Endodermal cell (in vitro differentiated cells): ENCODE data around the gene OLFM4. TPM values are rescaled to one million over a fixed set of nuclear protein-coding genes. Genes with fewer than 3 reads are reported as not detected.

ENCODE experiments used
- DNase-seq: peaks from one replicate; pipeline ENCODE4 v3.0.0-alpha.2; 2017
- H3K27ac ChIP-seq: 2 replicates; pipeline ENCODE4 v1.5.1; 2013; ENCODE audit warnings: mild to moderate bottlenecking, low read depth, low read length, moderate library complexity
- H3K27me3 ChIP-seq: 2 replicates; pipeline ENCODE4 v1.6.1; 2013; ENCODE audit warnings: mild to moderate bottlenecking, low read length, moderate library complexity; ENCODE audit not compliant: insufficient read depth, control insufficient read depth, poor library complexity, severe bottlenecking
- H3K36me3 ChIP-seq: 2 replicates; pipeline ENCODE4 v1.7.0; 2013; ENCODE audit warnings: mild to moderate bottlenecking, low read length, moderate library complexity; ENCODE audit not compliant: control insufficient read depth, insufficient read depth
- H3K4me1 ChIP-seq: one replicate; pipeline ENCODE4 v1.7.0; 2013; ENCODE audit warnings: low read length; ENCODE audit not compliant: control insufficient read depth, insufficient read depth
- H3K4me3 ChIP-seq: 2 replicates; pipeline ENCODE4 v1.5.1; 2013; ENCODE audit warnings: mild to moderate bottlenecking, low read length, moderate library complexity
- H3K9ac ChIP-seq: 2 replicates; pipeline ENCODE4 v1.6.1; 2013; ENCODE audit warnings: mild to moderate bottlenecking, low read length, moderate library complexity; ENCODE audit not compliant: poor library complexity, severe bottlenecking; ENCODE audit errors: extremely low read depth
- H3K9me3 ChIP-seq: 2 replicates; pipeline ENCODE4 v1.6.1; 2013; ENCODE audit warnings: mild to moderate bottlenecking, low read length, moderate library complexity; ENCODE audit not compliant: control insufficient read depth
- H3K27ac Mint-ChIP-seq: 2 replicates; pipeline ENCODE4 v1.8.0; 2020; ENCODE audit warnings: mixed read lengths
- H3K27me3 Mint-ChIP-seq: 2 replicates; pipeline ENCODE4 v1.8.0; 2021; ENCODE audit warnings: mild to moderate bottlenecking, mixed read lengths; ENCODE audit not compliant: insufficient read depth
- H3K36me3 Mint-ChIP-seq: 2 replicates; pipeline ENCODE4 v1.8.0; 2020; ENCODE audit warnings: low read depth, mixed read lengths
- H3K4me1 Mint-ChIP-seq: 2 replicates; pipeline ENCODE4 v1.8.0; 2020; ENCODE audit warnings: mixed read lengths
- H3K4me3 Mint-ChIP-seq: 2 replicates; pipeline ENCODE4 v1.8.0; 2020; ENCODE audit warnings: mild to moderate bottlenecking, moderate library complexity, mixed read lengths
- H3K9me3 Mint-ChIP-seq: 2 replicates; pipeline ENCODE4 v1.8.0; 2020; ENCODE audit warnings: mild to moderate bottlenecking, mixed read lengths
- WGBS, 2 experiments: methylation state at CpG; one replicate each; pipeline versions ENCODE4 v1.1.5 to v1.1.7; 2013; ENCODE audit warnings: missing lambda C conversion rate in 2 of 2, mixed read lengths in 1 of 2; ENCODE audit not compliant: insufficient coverage in 1 of 2, insufficient read length in 1 of 2; 5-methylcytosine and 5-hydroxymethylcytosine counted together
- total RNA-seq, 2 donors: library from RNA; stranded (reverse); fragmentation: NEBNext Ultra II Directional in 1 of 2; extraction: Animal tissue kit (Norgen Biotek cat#: 25700) in 1 of 2; gene quantifications; 2 replicates in 1 of 2; 3 replicates in 1 of 2; pipeline ENCODE4 v1.2.1, GENCODE V29; 2021
- TF ChIP-seq, protein P1 (sequence below): fragments of 200-600 bp; sonication (generic); conservative IDR thresholded peaks from 2 replicates; pipeline ENCODE4 v1.5.0; 2021; ENCODE audit warnings: antibody characterized with exemption, mild to moderate bottlenecking

The OLFM4 gene
- total RNA-seq, 2 donors from 2014 or later: not detected

DNA sequence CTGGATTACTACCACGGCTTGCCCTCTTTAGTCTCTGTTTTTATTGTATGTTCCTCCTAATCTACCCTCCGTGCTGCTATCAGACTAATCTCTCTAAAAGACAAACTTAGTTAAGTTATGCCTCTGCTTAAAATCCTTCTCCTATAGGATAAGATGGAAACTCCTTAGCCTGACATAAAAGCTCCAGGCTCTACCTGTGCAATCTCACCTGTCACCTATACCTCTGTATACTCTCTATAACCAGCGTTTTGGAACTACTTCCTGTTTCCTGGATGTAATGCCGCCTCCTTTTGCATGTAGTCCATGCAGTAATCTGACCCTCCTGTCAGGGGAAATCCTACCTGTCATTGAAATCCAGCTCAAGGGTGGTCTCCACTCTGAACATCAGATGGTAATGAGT is 41.2 kb downstream of the OLFM4 start:
- H3K27me3 Mint-ChIP-seq: no peaks in the 10 kb centered on the region
- H3K36me3 Mint-ChIP-seq: no peaks in the 10 kb centered on the region
- Histone ChIP-seq H3K4me1 (peaks cover 5% of the 10 kb centered on the region), H3K27ac (no peak overlapping the region), H3K4me3 (no peak overlapping the region), H3K9me3 (no peaks in the 10 kb centered on the region), H3K36me3 (no peaks in the 10 kb centered on the region), H3K9ac (no peak overlapping the region), H3K27me3 (no peaks in the 10 kb centered on the region)
- no peaks in the 10 kb centered on the region for H3K9me3 Mint-ChIP-seq
- H3K27ac Mint-ChIP-seq: no peak overlapping the region
- TF ChIP-seq, protein P1, sequence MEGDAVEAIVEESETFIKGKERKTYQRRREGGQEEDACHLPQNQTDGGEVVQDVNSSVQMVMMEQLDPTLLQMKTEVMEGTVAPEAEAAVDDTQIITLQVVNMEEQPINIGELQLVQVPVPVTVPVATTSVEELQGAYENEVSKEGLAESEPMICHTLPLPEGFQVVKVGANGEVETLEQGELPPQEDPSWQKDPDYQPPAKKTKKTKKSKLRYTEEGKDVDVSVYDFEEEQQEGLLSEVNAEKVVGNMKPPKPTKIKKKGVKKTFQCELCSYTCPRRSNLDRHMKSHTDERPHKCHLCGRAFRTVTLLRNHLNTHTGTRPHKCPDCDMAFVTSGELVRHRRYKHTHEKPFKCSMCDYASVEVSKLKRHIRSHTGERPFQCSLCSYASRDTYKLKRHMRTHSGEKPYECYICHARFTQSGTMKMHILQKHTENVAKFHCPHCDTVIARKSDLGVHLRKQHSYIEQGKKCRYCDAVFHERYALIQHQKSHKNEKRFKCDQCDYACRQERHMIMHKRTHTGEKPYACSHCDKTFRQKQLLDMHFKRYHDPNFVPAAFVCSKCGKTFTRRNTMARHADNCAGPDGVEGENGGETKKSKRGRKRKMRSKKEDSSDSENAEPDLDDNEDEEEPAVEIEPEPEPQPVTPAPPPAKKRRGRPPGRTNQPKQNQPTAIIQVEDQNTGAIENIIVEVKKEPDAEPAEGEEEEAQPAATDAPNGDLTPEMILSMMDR: no peak
- H3K4me1 Mint-ChIP-seq: peaks cover 20% of the 10 kb centered on the region
- 85 to 86% methylated on average over 4 of the region's 4 CpGs for WGBS, 2 experiments
- H3K4me3 Mint-ChIP-seq: no peak overlapping the region
- DNase-seq: no peak

GRCh38 chr13:53073711-53074110 is 45.1 kb downstream of the OLFM4 start:
- Histone ChIP-seq H3K4me1 (peaks cover 5% of the 10 kb centered on the region), H3K9ac (no peak overlapping the region), H3K27me3 (no peaks in the 10 kb centered on the region), H3K27ac (no peak overlapping the region), H3K4me3 (no peak overlapping the region), H3K9me3 (no peaks in the 10 kb centered on the region), H3K36me3 (no peaks in the 10 kb centered on the region)
- peaks cover 9% of the 10 kb centered on the region for H3K9me3 Mint-ChIP-seq
- H3K27ac Mint-ChIP-seq: no peak overlapping the region
- no peak overlapping the region for H3K4me3 Mint-ChIP-seq
- no peaks in the 10 kb centered on the region for H3K27me3 Mint-ChIP-seq
- peaks cover 17% of the 10 kb centered on the region for H3K4me1 Mint-ChIP-seq
- WGBS, 2 experiments: 100% methylated on average over 1 of the region's 1 CpG; no CpG with 5 or more reads in 1 of the 2 experiments
- H3K36me3 Mint-ChIP-seq: no peaks in the 10 kb centered on the region
- TF ChIP-seq, protein P1: no peak
- DNase-seq: no peak

- 79 to 87% methylated on average over 4 to 5 of the region's 5 CpGs for WGBS, 2 experiments
- peak; percentile 38 for DNase-seq
- Histone ChIP-seq H3K4me1 (peaks cover 3% of the 10 kb centered on the region), H3K9ac (no peak overlapping the region), H3K36me3 (no peaks in the 10 kb centered on the region), H3K27me3 (no peaks in the 10 kb centered on the region), H3K9me3 (no peaks in the 10 kb centered on the region), H3K27ac (no peak overlapping the region), H3K4me3 (no peak overlapping the region)
- peaks cover 13% of the 10 kb centered on the region for H3K4me1 Mint-ChIP-seq
- H3K27ac Mint-ChIP-seq: no peak overlapping the region
- H3K36me3 Mint-ChIP-seq: no peaks in the 10 kb centered on the region
- no peak overlapping the region for H3K4me3 Mint-ChIP-seq
- TF ChIP-seq, protein P1: no peak
- no peaks in the 10 kb centered on the region for H3K27me3 Mint-ChIP-seq
- H3K9me3 Mint-ChIP-seq: peaks cover 9% of the 10 kb centered on the region
These were observed 45.5 kb downstream of the OLFM4 start for GRCh38 chr13:53074114-53074513.
